GM23248 (cell line): ENCODE results near the gene GABBR2. TPM values are rescaled to one million over a fixed set of nuclear protein-coding genes. Genes with fewer than 3 reads are reported as not detected.
"Not testable (repeated sequence)": the region's sequence is repeated elsewhere in the genome, so short reads cannot be mapped to it uniquely, and the experiment has no call there.

Experiments used
- DNase-seq: peaks from one replicate; pipeline ENCODE4 v3.0.0-alpha.2; 2015
- H2AFZ ChIP-seq: fragments of 200-600 bp; sonication (generic); 2 replicates; pipeline ENCODE4 v1.6.1; 2016; ENCODE audit warnings: antibody characterized with exemption
- H3F3A ChIP-seq: fragments of 200-600 bp; sonication (generic); 2 replicates; pipeline ENCODE4 v1.6.1; 2016; ENCODE audit warnings: mild to moderate bottlenecking, antibody characterized with exemption, mixed run types; ENCODE audit not compliant: insufficient read depth
- H3K27ac ChIP-seq: fragments of 200-600 bp; sonication (generic); 2 replicates; pipeline ENCODE4 v1.5.1; 2016; ENCODE audit warnings: mild to moderate bottlenecking
- H3K27me3 ChIP-seq: fragments of 200-600 bp; sonication (generic); replicated peaks from 2 replicates; pipeline ENCODE4 v1.6.1; 2016; ENCODE audit warnings: mild to moderate bottlenecking; ENCODE audit not compliant: insufficient read depth
- H3K36me3 ChIP-seq: fragments of 200-600 bp; sonication (generic); 2 replicates; pipeline ENCODE4 v1.6.1; 2016; ENCODE audit warnings: low read depth, mild to moderate bottlenecking
- H3K4me1 ChIP-seq: fragments of 200-600 bp; sonication (generic); 2 replicates; pipeline ENCODE4 v1.6.1; 2016; ENCODE audit warnings: mild to moderate bottlenecking; ENCODE audit not compliant: insufficient read depth
- H3K4me2 ChIP-seq: fragments of 200-600 bp; sonication (generic); one replicate; pipeline ENCODE4 v1.6.1; 2016; ENCODE audit warnings: mild to moderate bottlenecking; ENCODE audit not compliant: unreplicated experiment
- H3K4me3 ChIP-seq: fragments of 200-600 bp; sonication (generic); 2 replicates; pipeline ENCODE4 v1.5.1; 2016; ENCODE audit warnings: mild to moderate bottlenecking
- H3K79me2 ChIP-seq: fragments of 200-600 bp; sonication (generic); 2 replicates; pipeline ENCODE4 v1.6.1; 2016; ENCODE audit warnings: mild to moderate bottlenecking; ENCODE audit not compliant: insufficient read depth
- H3K9ac ChIP-seq: fragments of 200-600 bp; sonication (generic); 2 replicates; pipeline ENCODE4 v1.6.1; 2016; ENCODE audit warnings: mild to moderate bottlenecking
- H3K9me2 ChIP-seq: fragments of 200-600 bp; sonication (generic); 2 replicates; pipeline ENCODE4 v1.6.1; 2016; ENCODE audit warnings: mixed run types, mild to moderate bottlenecking, moderate library complexity; ENCODE audit not compliant: insufficient read depth
- H3K9me3 ChIP-seq: fragments of 200-600 bp; sonication (generic); one replicate; pipeline ENCODE4 v1.6.1; 2017; ENCODE audit warnings: low read depth
- H4K20me1 ChIP-seq: fragments of 200-600 bp; sonication (generic); 2 replicates; pipeline ENCODE4 v1.6.0; 2016; ENCODE audit not compliant: insufficient read depth
- EZH2 ChIP-seq: fragments of 200-600 bp; sonication (generic); IDR thresholded peaks from 2 replicates; pipeline ENCODE4 v1.6.1; 2018; ENCODE audit warnings: antibody characterized with exemption, mild to moderate bottlenecking; ENCODE audit not compliant: insufficient read depth, poor library complexity, severe bottlenecking
- EZH2phosphoT487 ChIP-seq: fragments of 200-600 bp; sonication (generic); IDR thresholded peaks from 2 replicates; pipeline ENCODE4 v1.6.1; 2018; ENCODE audit warnings: antibody characterized with exemption, moderate library complexity, mild to moderate bottlenecking, low read depth; ENCODE audit not compliant: insufficient read depth
- WGBS, 2 experiments: methylation state at CpG; one replicate each; pipeline ENCODE4 v1.1.6; 2015 to 2017; ENCODE audit warnings: low lambda C conversion rate in 2 of 2, low coverage in 1 of 2; ENCODE audit errors: missing lambda C conversion rate in 2 of 2; 5-methylcytosine and 5-hydroxymethylcytosine counted together
- in situ Hi-C: fragments of 300-500 bp; cut with MboI; formaldehyde crosslinking; loops from 2 replicates; pipeline ENCODE4 v1.15.0; 2020
- polyA plus RNA-seq: library from polyadenylated mRNA; unstranded; fragments of >200 nt; fragmentation: Nextera tagmentation; extraction: Ambion mirVana; gene quantifications from 2 replicates; pipeline ENCODE4 v1.2.1, GENCODE V29; 2016
- total RNA-seq: library from RNA; depleted of rRNA; stranded (reverse); fragments of >200 nt; shearing (Covaris generic); gene quantifications from 2 replicates; pipeline ENCODE4 v1.2.3, GENCODE V29; 2014

The GABBR2 gene
- total and polyA plus RNA-seq, 2 experiments from 2014 or later: 7.5 to 13.4 TPM

DNA sequence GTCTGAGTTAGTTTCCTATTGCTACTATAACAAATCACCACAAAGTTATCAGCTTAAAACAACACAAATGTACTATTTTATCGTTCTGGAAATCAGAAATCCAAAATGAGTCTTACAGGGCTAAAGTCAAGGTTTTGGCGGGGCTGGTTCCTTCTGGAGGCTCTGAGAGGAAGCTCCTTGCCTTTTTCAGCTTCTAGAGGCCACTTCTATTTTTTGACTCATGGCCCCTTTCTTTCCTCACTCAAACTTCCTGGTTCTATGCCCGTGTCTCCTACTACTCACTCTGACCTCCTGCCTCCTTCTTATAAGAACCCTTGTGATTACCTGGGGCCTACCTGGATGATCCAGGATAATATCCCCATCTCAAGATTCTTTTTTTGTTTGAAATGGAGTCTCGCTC, 48.2 kb downstream of the GABBR2 start:
- in situ Hi-C loops: no loop called here
- Histone ChIP-seq H3K9me2 (no peaks in the 10 kb centered on the region; the same call in 1 of the 2 replicates), H3K36me3 (no peaks in the 10 kb centered on the region), H3K4me1 (peaks cover 35% of the 10 kb centered on the region), H3K79me2 (peaks cover 8% of the 10 kb centered on the region), H3K27ac (no peak overlapping the region), H3K9me3 (no peaks in the 10 kb centered on the region), H3K27me3 (no peaks in the 10 kb centered on the region), H3K9ac (no peak overlapping the region), H4K20me1 (no peaks in the 10 kb centered on the region), H3K4me3 (no peak overlapping the region), H3F3A (peaks cover 43% of the 10 kb centered on the region), H2AFZ (no peak overlapping the region), H3K4me2 (no peak overlapping the region)
- no peak for DNase-seq
- no peak for TF ChIP-seq EZH2phosphoT487
- no peak for TF ChIP-seq EZH2
- 45 to 53% methylated on average over 4 of the region's 4 CpGs for WGBS, 2 experiments

DNA sequence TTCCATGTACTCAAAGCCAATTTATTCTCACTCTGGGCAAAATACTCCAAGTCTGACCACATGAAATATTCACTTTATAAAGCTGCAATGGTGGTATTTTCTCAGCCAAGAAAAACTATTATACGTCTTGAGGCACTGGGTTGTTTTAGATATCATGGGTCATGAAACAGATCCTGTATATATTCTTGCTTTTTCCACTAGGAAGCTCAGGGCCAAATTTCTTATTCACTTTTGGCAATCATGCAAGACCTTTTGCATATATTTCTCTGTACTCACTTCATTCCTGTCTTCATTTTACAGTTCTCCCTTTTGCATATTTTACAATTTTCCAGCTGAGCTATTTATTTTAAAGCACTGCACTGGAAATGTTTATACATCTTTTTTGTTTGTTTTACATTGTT, 49.8 kb downstream of the GABBR2 start:
- Histone ChIP-seq H3K4me3 (peak overlapping the region; percentile 13), H3K36me3 (no peaks in the 10 kb centered on the region), H4K20me1 (no peaks in the 10 kb centered on the region), H3K27ac (peak overlapping the region; percentile 92), H3K27me3 (no peaks in the 10 kb centered on the region), H3K4me2 (peak overlapping the region; percentile 73), H3K4me1 (peaks cover 46% of the 10 kb centered on the region), H3K79me2 (no peaks in the 10 kb centered on the region; the same call in 1 of the 2 replicates), H3K9me2 (no peaks in the 10 kb centered on the region), H3K9me3 (no peaks in the 10 kb centered on the region), H3K9ac (peak overlapping the region; percentile 66), H3F3A (peaks cover 50% of the 10 kb centered on the region), H2AFZ (peak overlapping the region; percentile 15; the same call in 1 of the 2 replicates)
- no peak for TF ChIP-seq EZH2phosphoT487
- no peak for TF ChIP-seq EZH2
- WGBS, 2 experiments: 3 to 4% methylated on average over 1 of the region's 1 CpG
- DNase-seq: peak; percentile 79
- in situ Hi-C loops: no loop called here

DNA sequence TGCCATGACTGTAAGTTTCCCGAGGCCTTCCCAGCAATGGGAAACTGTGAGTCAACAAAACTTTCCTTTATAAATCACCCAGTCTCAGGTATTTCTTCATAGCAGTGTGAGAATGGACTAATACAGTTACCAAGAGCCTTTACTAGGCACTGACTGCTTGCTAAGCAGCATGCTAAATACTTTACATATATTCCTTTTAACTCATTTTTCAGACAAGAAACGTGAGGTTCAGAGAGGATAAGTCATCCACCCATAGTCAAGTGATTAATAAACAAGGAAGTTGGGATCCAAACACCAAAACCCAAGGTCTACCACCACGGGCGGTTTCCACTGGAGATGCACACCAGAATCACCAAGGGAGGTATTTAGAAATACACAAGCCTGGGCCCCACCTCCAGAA, 50.8 kb downstream of the GABBR2 start:
- Histone ChIP-seq H3K27ac (peak overlapping the region; percentile 92), H3K36me3 (no peaks in the 10 kb centered on the region), H4K20me1 (no peaks in the 10 kb centered on the region), H3F3A (peaks cover 59% of the 10 kb centered on the region), H3K9ac (peak overlapping the region; percentile 66), H3K4me2 (peak overlapping the region; percentile 73), H2AFZ (no peak overlapping the region; the same call in 1 of the 2 replicates), H3K4me1 (peaks cover 56% of the 10 kb centered on the region), H3K4me3 (no peak overlapping the region), H3K79me2 (no peaks in the 10 kb centered on the region; the same call in 1 of the 2 replicates), H3K9me2 (no peaks in the 10 kb centered on the region), H3K9me3 (no peaks in the 10 kb centered on the region), H3K27me3 (no peaks in the 10 kb centered on the region)
- no peak for TF ChIP-seq EZH2
- TF ChIP-seq EZH2phosphoT487: no peak
- DNase-seq: peak; percentile 92
- WGBS, 2 experiments: 12 to 15% methylated on average over 4 of the region's 4 CpGs
- in situ Hi-C loops: no loop called here

DNA sequence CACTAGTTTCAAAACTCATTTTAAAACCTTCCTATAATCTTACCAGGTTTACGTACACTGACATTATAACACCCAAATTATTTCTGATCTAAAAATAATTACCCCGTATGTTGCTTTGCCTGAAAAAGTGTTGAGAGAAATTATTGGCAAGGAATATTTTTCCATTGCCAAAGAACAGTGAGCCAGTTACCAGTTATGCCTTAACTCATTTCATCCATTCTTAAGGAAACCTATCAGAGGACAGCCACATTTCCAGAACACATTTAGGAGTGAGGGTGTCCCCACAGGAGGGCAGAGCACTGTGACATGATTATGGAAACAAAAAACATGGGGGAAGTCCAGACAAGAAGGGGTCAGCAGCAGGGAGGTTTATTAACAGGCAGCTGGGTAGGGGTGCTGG, 52.2 kb downstream of the GABBR2 start:
- in situ Hi-C loops: no loop called here
- Histone ChIP-seq H3K9ac (peak overlapping the region; percentile 66), H3K79me2 (peaks cover 10% of the 10 kb centered on the region; the same call in 1 of the 2 replicates), H3K27ac (peak overlapping the region; percentile 92), H2AFZ (peak overlapping the region; percentile 8; the same call in 1 of the 2 replicates), H3K4me1 (peaks cover 64% of the 10 kb centered on the region), H3F3A (peaks cover 59% of the 10 kb centered on the region), H3K9me2 (no peaks in the 10 kb centered on the region), H3K4me2 (peak overlapping the region; percentile 40), H3K27me3 (no peaks in the 10 kb centered on the region), H4K20me1 (no peaks in the 10 kb centered on the region), H3K4me3 (no peak overlapping the region), H3K36me3 (no peaks in the 10 kb centered on the region), H3K9me3 (no peaks in the 10 kb centered on the region)
- 37 to 45% methylated on average over 2 of the region's 2 CpGs for WGBS, 2 experiments
- TF ChIP-seq EZH2: no peak
- TF ChIP-seq EZH2phosphoT487: no peak
- DNase-seq: peak; percentile 48

DNA sequence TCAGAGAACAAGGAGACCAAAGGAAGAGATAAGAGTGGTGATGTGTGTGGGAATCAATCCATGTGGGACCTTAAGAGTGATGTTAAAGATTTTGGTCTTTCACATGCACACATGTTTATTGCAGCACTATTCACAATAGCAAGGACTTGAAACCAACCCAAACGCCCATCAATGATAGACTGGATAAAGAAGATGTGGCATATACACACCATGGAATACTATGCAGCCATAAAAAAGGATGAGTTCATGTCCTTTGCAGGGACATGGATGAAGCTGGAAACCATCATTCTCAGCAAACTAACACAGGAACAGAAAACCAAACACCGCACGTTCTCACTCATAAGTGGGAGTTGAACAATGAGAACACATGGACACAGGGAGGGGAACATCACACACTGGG, 53.3 kb downstream of the GABBR2 start:
- H3K9me2 ChIP-seq, H3K27me3 ChIP-seq, H3K36me3 ChIP-seq, H3K4me2 ChIP-seq, H3K9me3 ChIP-seq, H4K20me1 ChIP-seq, in situ Hi-C loops, H3K9ac ChIP-seq, H3K27ac ChIP-seq, H3K4me3 ChIP-seq, H2AFZ ChIP-seq, DNase-seq: not testable (repeated sequence)
- peaks cover 70% of the 10 kb centered on the region for H3K4me1 ChIP-seq
- peaks cover 59% of the 10 kb centered on the region for H3F3A ChIP-seq
- 0 out of 2 replicates have a peak, but pooled peaks cover 20% of the 10 kb centered on the region for H3K79me2 ChIP-seq
- 83 to 86% methylated on average over 3 of the region's 3 CpGs for WGBS, 2 experiments
